Dermis blood vessel endothelial cell (primary cell): ENCODE data around the gene NLK. TPM values are rescaled to one million over a fixed set of nuclear protein-coding genes. Genes with fewer than 3 reads are reported as not detected.
"Not testable (repeated sequence)": the region's sequence is repeated elsewhere in the genome, so short reads cannot be mapped to it uniquely, and the experiment has no call there.

Experiments
- DNase-seq: peaks from one replicate; pipeline ENCODE4 v3.0.0; 2010
- total RNA-seq: library from RNA; depleted of rRNA; stranded (reverse); fragments of >200 nt; gene quantifications from 2 replicates; pipeline ENCODE4 v1.2.3, GENCODE V29; 2014

The NLK gene
- total RNA-seq, 1 donor from 2014 or later = 49.4 TPM

GRCh38 chr17:28204244-28204643, 161.8 kb downstream of the NLK start:
- DNase-seq = no peak

GRCh38 chr17:28204751-28205150, 162.3 kb downstream of the NLK start:
- DNase-seq = peak; percentile 22

DNA sequence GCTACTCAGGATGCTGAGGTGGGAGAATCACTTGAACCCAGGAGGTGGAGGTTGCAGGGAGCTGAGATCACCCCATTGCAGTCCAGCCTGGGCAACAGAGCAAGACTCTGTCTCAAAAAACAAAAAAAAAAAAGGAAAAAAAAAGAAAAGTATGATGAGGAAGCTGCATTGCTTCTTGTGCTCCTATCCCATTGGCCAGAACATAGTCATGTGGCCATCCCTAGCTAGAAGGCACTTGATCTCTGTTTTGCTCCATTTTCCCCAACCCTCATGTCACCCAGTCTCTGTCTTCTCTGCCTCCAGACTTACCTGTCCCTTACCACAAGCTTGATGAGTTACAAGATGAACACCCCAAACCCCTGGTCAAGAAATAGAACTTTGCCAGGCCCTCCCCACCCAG, 163.8 kb downstream of the NLK start:
- no peak for DNase-seq

GRCh38 chr17:28211811-28212210, 169.3 kb downstream of the NLK start:
- DNase-seq = no peak

DNA sequence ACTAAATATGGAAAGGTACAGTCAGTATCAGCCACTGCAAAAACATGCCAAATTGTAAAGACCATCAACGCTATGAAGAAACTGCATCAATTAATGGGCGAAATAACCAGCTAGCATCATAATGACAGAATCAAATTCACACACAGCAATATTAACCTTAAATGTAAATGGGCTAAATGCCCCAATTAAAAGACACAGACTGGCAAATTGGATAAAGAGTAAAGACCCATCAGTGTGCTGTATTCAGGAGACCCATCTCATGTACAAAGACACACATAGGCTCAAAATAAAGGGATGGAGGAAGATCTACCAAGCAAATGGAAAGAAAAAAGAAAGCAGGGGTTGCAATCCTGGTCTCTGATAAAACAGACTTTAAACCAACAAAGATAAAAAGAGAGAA, 171.1 kb downstream of the NLK start:
- not testable (repeated sequence) for DNase-seq

DNA sequence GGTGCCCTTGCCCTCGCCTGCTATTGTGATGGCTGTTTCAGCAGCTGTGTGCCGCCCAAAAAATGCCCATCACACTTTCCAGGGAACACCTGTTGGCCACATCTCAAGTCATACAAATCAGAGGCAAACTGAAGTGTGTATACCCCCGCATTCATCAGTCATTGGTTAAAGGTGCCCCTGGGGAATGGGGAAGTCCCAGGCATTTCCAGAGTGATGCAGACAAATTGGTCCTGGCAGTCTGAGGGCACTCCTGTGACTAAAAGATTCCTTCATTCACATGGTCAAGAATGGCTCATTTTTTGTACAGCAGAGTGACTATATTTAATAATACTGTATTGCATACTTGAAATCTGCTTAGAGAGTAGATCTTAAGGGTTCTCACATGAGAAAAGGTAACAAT, 173.6 kb downstream of the NLK start:
- DNase-seq = no peak

GRCh38 chr17:28216528-28216927, 174.1 kb downstream of the NLK start:
- peak; percentile 33 for DNase-seq

DNA sequence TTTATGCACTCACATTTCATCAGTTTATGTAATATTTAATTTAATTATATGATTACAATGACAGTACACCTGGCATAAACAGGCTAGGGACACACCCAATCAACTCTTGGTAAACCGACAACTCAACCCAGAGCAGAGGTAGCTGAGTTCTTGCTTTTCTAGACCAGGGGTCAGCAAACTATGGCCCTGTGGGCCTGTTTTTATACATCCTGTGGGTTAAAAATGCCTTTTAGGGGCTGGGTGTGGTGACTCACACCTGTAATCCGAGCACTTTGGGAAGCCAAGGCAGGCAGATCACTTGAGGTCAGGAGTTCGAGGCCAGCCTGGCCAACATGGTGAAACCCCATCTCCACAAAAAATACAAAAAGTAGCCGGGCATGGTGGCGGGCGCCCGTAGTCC, 177.3 kb downstream of the NLK start:
- no peak for DNase-seq

DNA sequence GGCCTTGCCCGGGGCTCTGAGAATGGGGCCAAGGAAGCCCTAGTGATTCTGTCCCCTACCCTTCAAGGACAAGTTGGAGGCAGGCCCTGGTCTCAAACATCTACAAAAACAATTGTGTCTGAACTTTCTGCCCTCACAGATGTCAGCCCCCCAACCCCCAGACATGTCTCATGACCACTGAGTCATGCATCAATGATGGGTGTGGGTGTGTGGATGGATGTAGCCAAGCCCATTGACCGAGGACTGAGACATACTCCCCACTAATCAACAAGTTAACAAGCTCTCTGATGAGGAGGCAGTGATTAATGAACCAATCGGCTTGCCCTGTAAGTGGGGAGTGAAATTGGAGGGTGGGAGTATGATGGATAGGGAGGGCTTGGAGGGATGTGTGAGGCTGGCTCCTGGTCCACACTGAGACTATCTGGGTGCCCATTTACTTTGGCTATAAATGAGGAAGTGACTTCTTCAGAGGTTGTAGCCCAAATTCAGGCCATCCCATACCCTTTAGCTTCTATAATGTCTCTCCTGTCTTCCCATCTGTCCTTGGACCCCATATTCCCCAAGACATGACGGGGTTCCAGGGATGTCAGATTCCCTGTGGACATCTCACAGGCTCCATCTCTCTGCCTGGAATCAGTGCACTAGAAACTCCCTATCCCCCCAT, 179.4 kb downstream of the NLK start:
- DNase-seq = no peak

DNA sequence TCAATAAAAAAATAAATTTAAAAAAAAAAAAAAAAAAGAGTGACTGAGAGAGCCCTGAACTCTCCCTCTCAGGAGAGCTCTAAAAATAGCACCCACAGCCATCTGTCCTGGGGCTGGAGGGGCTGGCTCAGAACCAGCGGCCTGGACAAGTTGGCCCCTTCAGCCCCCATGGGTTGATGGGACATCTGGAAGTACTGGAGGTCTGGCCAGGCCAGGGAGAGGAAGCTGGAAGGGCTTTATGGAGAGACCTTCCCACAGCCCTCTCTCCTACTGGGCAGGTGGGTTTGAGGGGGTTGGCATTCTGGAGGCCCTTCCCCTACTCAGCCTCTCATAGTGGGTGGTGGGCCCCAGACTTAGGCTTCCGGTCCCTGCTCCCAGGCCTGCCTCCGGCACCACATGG, 182.8 kb downstream of the NLK start:
- DNase-seq = no peak

- no peak for DNase-seq
Observed at GRCh38 chr17:28225867-28226266, 183.4 kb downstream of the NLK start.

DNA sequence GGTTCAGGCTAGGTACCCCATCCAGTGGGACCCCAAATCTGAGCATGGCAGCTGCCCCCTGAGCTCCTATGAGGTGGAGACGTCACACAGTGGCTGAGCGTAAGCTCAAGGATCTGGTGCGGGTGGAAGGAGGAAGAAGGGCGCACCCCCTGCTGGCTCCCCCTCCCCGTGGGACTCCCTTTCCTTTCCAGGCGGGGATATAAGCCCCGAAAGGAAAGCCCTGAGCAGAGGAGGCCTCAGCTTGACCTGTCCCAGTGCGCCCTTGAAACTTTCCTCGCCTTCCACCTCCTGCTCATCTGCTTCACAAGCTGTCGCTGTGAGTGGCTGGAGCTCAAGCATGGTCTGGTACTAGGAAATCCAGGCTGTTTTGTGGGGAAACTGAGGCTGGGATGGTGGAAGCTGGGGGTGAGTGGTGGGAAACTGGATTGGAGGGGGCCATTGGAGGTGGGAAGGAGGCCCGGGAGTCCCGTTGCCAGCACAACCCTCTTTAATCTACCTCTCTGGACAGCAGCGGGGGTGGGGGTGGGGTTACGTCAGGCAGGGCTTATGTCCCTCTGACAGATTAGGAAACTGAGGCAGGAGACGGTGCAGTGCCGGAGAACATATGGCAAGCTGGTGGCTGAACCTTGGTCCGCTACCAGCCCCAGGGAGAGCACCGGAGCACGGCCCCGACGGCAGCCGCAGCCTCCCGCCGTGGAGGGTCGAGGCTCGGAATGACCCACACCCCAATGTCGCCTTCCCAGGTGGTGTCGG, 184.3 kb downstream of the NLK start:
- DNase-seq = no peak

- peak; percentile 28 for DNase-seq
Observed at GRCh38 chr17:28227316-28228108, 185.0 kb downstream of the NLK start.

DNA sequence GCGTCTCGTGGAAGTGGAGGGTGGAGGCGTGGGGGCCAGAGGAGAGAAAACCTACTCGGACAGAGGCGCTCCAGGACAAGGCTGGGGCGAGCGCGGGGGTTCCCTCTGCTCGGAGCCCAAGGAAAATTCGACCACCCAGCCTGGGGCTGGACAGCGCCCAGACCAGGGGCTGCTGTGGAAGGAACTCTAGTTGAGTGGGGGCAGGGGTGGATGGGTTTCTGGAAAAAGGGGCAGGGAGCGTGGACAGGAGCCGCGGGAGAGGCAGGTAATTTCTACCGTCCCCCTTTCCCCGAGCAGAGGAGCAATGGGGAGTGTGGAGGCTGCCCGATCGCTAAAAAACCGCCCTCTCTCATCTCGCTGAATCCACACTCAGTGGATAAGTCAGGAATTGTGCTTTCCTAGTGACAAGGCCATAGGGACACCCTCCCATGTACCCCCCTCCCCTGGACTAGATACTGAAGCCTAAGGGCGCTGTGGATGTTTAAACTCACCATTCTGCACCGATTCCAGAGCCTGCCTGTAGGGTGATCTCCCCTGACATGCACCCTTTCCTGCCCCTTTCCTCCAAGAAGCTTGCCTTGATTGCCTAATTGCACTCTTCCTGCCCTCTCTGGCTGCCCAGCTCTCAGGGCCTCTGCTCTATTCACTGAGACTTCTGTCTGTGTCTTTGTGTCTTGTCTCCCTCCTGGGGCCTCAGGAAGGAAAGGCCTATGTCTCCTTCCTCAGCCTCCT, 185.8 kb downstream of the NLK start:
- DNase-seq = no peak

DNA sequence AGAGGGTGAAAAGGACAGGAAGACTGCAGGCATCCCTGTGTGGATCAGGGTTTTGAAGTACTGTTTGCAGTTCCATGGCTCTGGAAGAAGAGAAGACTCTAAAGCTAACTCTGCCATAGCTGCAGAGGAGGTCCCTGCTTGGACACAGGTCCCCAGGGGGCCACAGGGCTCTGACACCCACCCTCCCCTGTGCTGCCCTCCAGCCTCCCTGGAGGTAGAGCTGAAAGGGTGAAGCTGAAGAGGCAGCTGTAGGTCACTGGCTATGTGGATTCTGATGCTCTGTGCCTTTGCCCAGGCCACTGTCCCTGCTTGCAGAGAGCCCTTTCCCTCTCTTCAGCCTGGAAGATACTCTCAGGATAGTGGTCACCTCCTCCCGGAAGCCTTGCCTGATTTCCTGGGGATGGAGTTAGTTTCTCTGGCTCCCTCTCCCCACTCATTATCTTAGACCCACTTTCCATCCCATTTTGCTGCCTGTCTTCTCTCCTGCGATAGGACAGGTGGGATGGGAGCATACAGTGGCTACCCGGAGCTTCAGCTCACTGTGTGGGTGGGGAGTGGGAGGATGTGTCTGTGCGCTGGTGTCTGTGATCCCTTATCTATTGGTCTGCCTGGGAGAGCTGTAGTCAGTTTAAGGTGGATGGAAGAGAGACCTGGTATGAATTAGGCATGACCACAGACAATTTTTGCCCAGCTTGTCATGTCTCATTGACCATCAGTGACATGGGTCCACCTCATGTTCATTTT, 186.7 kb downstream of the NLK start:
- no peak for DNase-seq

DNA sequence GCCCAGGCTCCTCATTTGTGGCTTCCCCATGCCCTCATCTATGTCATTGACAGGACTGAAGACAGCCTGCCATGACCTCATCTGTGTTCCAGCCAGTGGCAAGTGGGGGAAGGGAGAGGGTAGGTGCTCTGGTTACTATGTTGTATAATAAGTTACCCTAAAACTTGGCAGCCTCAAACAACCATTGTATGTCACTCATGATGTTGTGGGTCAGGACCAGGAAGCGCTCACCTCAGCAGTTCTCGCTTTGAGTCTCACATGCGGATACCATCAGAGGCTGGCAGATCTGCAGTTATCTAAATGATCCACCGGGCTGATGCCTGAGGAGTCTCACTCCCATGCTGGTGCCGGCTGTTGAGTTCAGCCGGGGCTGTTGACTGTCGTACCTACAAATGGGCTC, 187.5 kb downstream of the NLK start:
- DNase-seq = no peak

- DNase-seq = not testable (repeated sequence)
Observed at GRCh38 chr17:28230607-28231006, 188.1 kb downstream of the NLK start.

DNA sequence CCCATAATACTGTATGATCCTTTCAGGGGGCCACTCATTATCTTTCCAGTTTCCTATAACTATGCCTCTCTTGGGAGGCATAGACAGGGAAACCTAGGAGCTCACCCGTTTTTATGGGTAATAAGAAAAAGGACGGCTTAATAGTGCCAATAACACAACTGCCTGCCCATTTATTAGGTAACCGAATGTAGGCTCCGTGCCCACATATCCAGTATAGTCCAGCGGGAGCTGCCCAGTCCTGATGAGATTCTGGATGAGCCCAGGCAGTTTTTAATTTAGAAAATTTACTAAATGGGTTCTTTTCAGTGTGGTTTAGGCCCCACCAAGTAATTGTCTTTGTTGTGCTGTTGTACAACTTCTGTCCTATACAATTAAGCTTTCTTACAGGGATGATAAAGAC, 189.1 kb downstream of the NLK start:
- not testable (repeated sequence) for DNase-seq

DNA sequence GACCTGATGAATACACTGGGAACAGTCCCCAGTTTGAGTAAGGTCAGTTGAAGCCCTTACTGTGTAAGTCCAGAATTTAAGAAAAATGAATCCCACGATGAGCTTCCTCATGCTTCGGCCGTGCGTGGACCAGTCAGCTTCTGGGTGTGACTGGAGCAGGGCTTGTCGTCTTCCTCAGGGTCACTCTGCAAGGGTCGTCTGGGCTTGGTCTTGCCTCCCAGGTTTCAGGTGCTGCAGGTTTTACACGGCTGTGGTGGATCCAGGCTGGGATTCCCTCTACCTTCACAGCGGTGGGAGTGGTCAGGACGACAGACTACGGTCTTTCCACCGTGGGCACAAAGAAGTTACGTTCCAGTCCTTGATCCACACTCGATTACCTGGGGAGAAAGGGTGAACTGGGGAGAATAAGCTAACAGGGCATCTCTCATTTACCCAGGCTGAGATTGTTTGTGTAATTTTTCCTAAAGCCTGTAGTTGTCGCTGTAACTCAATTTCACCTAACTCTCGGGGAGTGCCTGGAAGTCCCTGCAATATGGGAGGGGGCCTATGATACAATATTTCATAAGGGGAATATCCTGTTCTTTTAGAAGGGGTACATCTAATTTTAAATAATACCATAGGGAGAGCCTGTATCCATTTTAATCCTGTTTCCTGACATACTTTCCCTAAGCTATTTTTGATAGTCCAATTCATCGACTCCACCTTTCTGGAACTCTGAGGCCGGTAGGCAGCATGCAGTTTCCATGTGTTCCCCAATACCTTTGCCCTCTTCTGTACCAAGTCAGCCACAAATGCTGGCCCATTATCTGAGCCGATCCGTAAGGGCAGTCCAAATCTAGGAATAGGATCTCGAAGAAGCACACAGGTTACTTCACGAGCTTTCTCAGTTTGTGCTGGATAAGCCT, 190.7 kb downstream of the NLK start:
- DNase-seq = peak; percentile 40

GRCh38 chr17:28233872-28234856, 191.7 kb downstream of the NLK start:
- DNase-seq = not testable (repeated sequence)
